Cardiac fibroblast (primary cell): Measurements from ENCODE around the gene RBM26.

Experiments
- DNase-seq, 2 donors: peaks; one replicate each; pipeline versions ENCODE4 v3.0.0 to v3.0.0-alpha.2; 2010; ENCODE audit warnings: low read depth in 2 of 2
- H3K4me3 ChIP-seq, 2 donors: replicated peaks in 1 of 2; 1 replicate in 1 of 2; 2 replicates in 1 of 2; pipeline ENCODE4 v1.5.1; 2011; ENCODE audit warnings: low read depth in 2 of 2, low read length in 2 of 2, mild to moderate bottlenecking in 2 of 2, moderate library complexity in 1 of 2
- TF ChIP-seq, protein P1 (sequence below): IDR thresholded peaks from one replicate; pipeline ENCODE4 v1.5.1; 2011; ENCODE audit warnings: low read depth, mild to moderate bottlenecking, low read length, inconsistent platforms

The RBM26 gene

DNA sequence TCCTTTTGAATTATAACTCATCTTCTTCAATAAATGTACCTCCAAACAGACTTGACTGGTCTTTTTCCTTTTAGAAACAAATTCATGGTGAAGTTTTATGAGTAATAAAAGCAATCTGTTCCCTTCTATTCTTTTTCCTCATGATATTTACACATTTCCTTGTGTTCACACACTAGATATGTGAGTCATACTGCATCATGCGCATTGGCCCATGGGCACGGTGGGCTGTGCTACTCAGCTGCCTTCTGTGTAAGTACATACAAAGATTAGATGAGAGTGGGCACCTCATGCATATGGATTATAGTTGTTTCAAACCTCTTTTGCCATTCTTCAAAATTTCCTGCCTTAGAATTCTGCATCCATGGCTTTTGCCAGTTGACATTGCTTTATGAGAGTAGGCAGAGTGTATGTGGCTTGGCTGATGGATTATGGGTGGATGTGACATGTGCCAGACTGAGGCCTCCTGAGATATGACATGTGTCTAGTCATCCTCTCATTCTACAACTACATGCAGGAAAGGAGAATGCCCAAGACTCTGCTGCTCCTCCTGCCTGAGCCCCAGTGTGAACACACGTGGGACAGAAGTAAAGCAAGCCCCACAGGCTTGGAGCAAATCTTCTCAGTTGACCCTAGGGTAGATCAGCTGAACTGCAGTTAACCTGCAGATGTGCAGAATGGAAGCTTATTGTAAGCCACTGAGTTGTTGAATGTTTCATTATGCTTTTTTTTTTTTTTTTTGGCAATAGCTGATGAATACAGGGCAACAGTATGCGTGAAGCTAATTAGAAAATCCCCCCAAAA, 109.9 kb downstream of the RBM26 start:
- DNase-seq, result peak in 1 of 2 donors; percentile 33
- TF ChIP-seq, protein P1, sequence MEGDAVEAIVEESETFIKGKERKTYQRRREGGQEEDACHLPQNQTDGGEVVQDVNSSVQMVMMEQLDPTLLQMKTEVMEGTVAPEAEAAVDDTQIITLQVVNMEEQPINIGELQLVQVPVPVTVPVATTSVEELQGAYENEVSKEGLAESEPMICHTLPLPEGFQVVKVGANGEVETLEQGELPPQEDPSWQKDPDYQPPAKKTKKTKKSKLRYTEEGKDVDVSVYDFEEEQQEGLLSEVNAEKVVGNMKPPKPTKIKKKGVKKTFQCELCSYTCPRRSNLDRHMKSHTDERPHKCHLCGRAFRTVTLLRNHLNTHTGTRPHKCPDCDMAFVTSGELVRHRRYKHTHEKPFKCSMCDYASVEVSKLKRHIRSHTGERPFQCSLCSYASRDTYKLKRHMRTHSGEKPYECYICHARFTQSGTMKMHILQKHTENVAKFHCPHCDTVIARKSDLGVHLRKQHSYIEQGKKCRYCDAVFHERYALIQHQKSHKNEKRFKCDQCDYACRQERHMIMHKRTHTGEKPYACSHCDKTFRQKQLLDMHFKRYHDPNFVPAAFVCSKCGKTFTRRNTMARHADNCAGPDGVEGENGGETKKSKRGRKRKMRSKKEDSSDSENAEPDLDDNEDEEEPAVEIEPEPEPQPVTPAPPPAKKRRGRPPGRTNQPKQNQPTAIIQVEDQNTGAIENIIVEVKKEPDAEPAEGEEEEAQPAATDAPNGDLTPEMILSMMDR, result no peak
- no peak overlapping the region for H3K4me3 ChIP-seq

DNA sequence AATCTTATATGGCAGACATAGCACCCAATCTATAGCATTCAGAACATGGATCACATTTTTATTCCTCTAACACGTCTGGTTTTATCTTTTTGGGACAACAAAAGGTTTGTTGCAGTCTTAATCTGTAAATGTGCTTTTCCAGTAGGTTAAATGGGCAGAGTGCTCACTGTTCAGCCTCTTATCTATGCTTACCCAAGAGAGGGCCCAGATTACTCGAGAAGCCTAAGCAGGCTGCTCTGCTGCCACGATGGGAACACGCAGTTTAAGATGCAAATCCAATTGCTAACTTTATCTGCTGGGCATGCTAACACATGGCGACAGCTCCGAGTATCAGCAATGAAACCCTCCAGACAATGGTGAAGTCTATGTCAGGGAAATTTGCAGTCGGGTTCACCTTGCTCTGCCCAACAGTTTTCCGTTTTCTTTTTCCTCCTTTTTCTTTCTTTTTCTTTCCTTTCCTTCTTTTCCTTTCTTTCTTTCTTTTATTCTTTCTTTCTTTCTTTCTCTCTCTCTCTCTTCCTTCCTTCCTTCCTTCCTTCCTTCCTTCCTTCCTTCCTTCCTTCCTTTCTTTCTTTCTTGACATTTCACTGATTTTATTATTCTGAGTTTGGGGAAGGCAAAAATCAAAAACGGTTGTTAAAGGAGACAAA, 115.3 kb downstream of the RBM26 start:
- TF ChIP-seq, protein P1, result no peak
- DNase-seq, result peak in 1 of 2 donors; percentile 13
- H3K4me3 ChIP-seq, result no peak overlapping the region

DNA sequence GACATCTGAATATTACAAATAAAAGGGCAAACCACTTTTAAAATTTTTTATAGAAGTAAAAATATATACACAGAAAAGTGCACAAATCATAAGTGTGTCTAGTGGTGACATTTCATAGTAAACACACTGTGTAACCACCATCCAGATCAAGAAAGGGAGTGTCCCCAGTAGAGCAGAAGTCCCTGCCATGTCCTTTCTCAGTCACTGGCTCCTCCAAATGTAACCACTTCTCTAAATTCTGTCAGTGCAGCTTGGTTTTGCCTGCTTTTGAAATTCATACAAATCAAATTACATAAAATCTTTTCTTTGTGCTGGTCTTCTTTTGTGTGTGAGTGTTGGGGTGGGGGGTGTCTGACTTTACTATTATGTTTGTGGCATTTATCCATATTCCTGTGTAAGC, 116.5 kb downstream of the RBM26 start:
- DNase-seq, result no peak
- TF ChIP-seq, protein P1, result no peak
- no peak overlapping the region for H3K4me3 ChIP-seq

DNA sequence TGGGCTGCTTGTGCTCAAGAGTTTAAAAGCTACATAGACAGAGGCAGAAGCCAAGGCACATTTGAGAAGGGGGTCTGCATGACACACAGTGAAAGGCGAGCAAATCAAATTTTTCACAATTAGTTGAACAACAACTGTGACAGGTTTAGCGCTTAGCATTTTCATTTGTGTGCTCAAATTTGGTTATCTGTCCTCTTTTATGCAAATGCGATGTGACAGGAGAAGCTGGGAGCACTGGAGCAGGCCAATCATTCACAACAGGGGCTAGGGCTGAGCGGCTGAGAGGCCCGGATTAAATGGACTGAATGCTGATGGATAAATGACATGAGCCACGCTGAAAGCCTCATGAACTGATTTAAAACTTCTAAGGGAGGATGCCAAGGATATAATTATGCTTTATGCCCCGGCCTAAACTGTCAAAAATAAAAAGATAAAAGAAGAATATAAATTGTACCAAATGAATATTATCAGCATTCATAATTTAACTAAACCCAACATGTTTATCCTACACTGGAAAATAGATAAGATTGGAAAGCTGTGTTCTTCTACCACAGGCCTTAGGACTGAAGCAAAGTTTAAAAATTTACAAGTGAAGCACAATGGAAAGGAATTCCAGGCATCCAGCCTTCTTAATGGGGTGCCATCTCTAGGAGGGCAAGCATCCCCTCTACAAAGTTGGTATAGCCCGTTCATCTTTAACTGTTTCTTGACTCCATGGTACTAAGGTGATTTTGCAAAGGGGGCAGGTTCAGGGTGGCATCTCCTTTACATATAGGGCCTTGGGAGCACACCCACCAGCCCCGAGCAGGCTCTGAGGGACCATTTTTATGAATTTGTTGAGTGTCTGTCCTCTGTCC, 117.9 kb downstream of the RBM26 start:
- TF ChIP-seq, protein P1, result no peak
- no peak for DNase-seq
- H3K4me3 ChIP-seq, result no peak overlapping the region

DNA sequence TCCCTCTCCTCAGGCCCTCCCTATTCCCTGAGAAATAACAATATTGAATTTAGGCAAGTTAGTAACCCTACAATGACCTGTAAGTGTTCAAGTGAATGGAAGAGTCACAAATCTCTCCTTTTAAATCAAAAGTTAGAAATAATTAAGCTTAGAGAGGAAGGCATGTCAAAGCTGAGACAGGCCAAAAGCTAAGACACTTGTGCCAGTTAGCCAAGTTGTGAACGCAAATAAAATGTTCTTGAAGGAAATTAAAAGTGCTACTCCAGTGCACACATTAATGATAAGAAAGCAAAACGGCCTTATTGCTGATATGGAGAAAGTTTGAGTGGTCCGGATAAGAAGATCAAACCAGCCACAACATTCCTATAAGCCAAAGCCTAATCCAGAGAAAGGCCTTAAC, 120.9 kb downstream of the RBM26 start:
- H3K4me3 ChIP-seq, result no peak overlapping the region
- TF ChIP-seq, protein P1, result no peak
- DNase-seq, result no peak

DNA sequence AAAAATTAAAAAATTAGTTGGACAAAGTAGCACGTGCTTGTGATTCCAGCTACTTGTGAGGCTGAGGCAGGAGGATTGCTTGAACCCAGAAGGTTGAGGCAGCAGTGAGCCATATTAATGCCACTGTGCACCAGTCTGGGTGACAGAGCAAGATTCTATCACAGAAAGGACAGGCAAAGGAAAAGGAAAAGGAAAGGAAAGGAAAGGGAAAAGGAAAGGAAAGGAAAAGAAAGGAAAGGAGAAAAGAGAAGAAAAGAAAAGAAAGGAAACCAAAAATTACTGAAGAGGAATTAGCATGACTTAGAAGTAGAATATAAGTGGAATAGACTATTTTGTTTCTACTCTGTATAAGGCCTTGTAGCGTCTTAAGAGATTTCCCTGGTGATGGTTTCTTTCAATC, 122.3 kb downstream of the RBM26 start:
- H3K4me3 ChIP-seq, result no peak overlapping the region
- TF ChIP-seq, protein P1, result no peak
- no peak for DNase-seq
